Astrocyte (in vitro differentiated cells and primary cell): ENCODE results near the gene DHRS7B. TPM values are rescaled to one million over a fixed set of nuclear protein-coding genes. Genes with fewer than 3 reads are reported as not detected.

ENCODE experiments used
- DNase-seq: peaks from one replicate; pipeline ENCODE4 v3.0.0-alpha.2; 2010; ENCODE audit warnings: low read depth
- FAIRE-seq: peaks from 2 replicates; lab custom pipeline; 2011; peaks lifted over from hg19 to GRCh38; lab: Jason Lieb, UNC
- H2AFZ ChIP-seq: 2 replicates; pipeline ENCODE4 v1.6.0; 2012; ENCODE audit warnings: low read depth, low read length, inconsistent platforms
- H3K27ac ChIP-seq: 2 replicates; pipeline ENCODE4 v1.5.1; 2011; ENCODE audit warnings: low read depth, low read length, inconsistent platforms
- H3K27me3 ChIP-seq: 2 replicates; pipeline ENCODE4 v1.6.0; 2011; ENCODE audit warnings: low read length, inconsistent platforms; ENCODE audit not compliant: insufficient read depth
- H3K36me3 ChIP-seq: 2 replicates; pipeline ENCODE4 v1.5.1; 2011; ENCODE audit warnings: low read length, inconsistent platforms; ENCODE audit not compliant: insufficient read depth
- H3K4me1 ChIP-seq: 2 replicates; pipeline ENCODE4 v1.5.1; 2011; ENCODE audit warnings: low read length, inconsistent platforms; ENCODE audit not compliant: insufficient read depth
- H3K4me2 ChIP-seq: 2 replicates; pipeline ENCODE4 v1.6.0; 2012; ENCODE audit warnings: low read length, inconsistent platforms
- H3K4me3 ChIP-seq: 2 replicates; pipeline ENCODE4 v1.5.1; 2011; ENCODE audit warnings: low read depth, mild to moderate bottlenecking, low read length, inconsistent platforms; ENCODE audit not compliant: insufficient read depth
- H3K79me2 ChIP-seq: 2 replicates; pipeline ENCODE4 v1.6.0; 2012; ENCODE audit warnings: mild to moderate bottlenecking, low read length, inconsistent platforms; ENCODE audit not compliant: insufficient read depth
- H3K9ac ChIP-seq: 2 replicates; pipeline ENCODE4 v1.6.0; 2012; ENCODE audit warnings: mild to moderate bottlenecking, low read length, inconsistent platforms
- H3K9me3 ChIP-seq: 2 replicates; pipeline ENCODE4 v1.5.1; 2012; ENCODE audit warnings: low read depth, mild to moderate bottlenecking, low read length, inconsistent platforms; ENCODE audit not compliant: insufficient read depth
- H4K20me1 ChIP-seq: 2 replicates; pipeline ENCODE4 v1.6.0; 2012; ENCODE audit warnings: low read length, inconsistent platforms; ENCODE audit not compliant: insufficient read depth
- H3K27ac Mint-ChIP-seq: one replicate; pipeline ENCODE4 v1.8.0; 2021; ENCODE audit warnings: mild to moderate bottlenecking, mixed read lengths; ENCODE audit not compliant: unreplicated experiment
- H3K27me3 Mint-ChIP-seq: one replicate; pipeline ENCODE4 v1.8.0; 2021; ENCODE audit warnings: low read depth, mixed read lengths; ENCODE audit not compliant: unreplicated experiment
- H3K36me3 Mint-ChIP-seq: one replicate; pipeline ENCODE4 v1.8.0; 2021; ENCODE audit warnings: low read depth, mixed read lengths; ENCODE audit not compliant: unreplicated experiment
- H3K4me1 Mint-ChIP-seq: one replicate; pipeline ENCODE4 v1.8.0; 2021; ENCODE audit warnings: low read depth, mixed read lengths; ENCODE audit not compliant: unreplicated experiment
- H3K4me3 Mint-ChIP-seq: one replicate; pipeline ENCODE4 v1.8.0; 2021; ENCODE audit warnings: mild to moderate bottlenecking, moderate library complexity, mixed read lengths; ENCODE audit not compliant: unreplicated experiment
- H3K9me3 Mint-ChIP-seq: one replicate; pipeline ENCODE4 v1.8.0; 2021; ENCODE audit warnings: mild to moderate bottlenecking, mixed read lengths; ENCODE audit not compliant: unreplicated experiment
- CTCF ChIP-seq: IDR thresholded peaks from 2 replicates; pipeline ENCODE4 v1.5.1; 2011; ENCODE audit warnings: low read depth, mild to moderate bottlenecking, inconsistent platforms, low read length, moderate library complexity; ENCODE audit not compliant: insufficient read depth
- EZH2 ChIP-seq: IDR thresholded peaks from 2 replicates; pipeline ENCODE4 v1.6.1; 2012; ENCODE audit warnings: mild to moderate bottlenecking, low read length, inconsistent platforms; ENCODE audit not compliant: insufficient read depth
- total RNA-seq: library from RNA; stranded (reverse); gene quantifications from 2 replicates; pipeline ENCODE4 v1.2.1, GENCODE V29; 2021

DHRS7B gene
- total RNA-seq, 1 donor from 2014 or later, result 15.5 TPM

DNA sequence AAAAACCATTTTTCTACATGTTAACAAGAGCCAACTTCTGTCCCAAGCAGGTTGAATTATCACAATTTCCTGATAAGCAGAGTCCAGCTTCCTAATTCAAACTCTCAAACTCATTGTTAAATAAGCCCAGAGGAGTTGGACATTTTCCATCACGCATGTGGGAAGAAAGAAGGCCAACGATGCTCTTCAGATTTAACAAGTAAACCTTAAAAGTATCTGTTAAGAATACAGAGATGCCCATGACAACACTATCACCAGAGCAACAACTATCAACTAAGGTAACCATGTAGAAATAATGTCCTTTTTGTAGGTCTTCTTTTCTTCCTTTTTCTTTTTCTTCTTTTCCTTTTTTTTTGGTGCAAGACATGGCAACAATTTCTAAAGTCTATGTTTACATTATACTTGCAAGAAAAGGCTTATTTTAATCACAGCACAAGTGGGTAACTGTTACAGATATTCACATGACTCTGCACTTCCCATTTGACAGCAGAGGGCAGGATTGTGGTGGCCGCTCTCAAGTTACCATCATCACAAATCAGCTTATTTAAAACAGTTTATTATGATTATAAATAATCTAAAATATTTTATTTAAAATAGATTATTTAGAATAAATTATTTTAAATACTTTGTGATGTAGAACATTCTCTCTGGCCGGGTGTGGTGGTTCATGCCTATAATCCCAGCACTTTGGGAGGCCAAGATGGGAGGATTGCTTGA, 35.7 kb upstream of the DHRS7B start:
- Histone ChIP-seq H3K36me3 (no peaks in the 10 kb centered on the region), H3K4me1 (no peaks in the 10 kb centered on the region), H3K4me2 (no peak overlapping the region), H2AFZ (no peak overlapping the region), H3K79me2 (no peaks in the 10 kb centered on the region), H3K27me3 (no peaks in the 10 kb centered on the region), H3K9ac (no peak overlapping the region), H3K9me3 (no peaks in the 10 kb centered on the region), H4K20me1 (no peaks in the 10 kb centered on the region), H3K27ac (no peak overlapping the region), H3K4me3 (no peak overlapping the region)
- H3K9me3 Mint-ChIP-seq, result no peaks in the 10 kb centered on the region
- no peak for DNase-seq
- FAIRE-seq, result peak; percentile 26
- H3K27ac Mint-ChIP-seq, result no peak overlapping the region
- H3K4me1 Mint-ChIP-seq, result no peaks in the 10 kb centered on the region
- H3K36me3 Mint-ChIP-seq, result no peaks in the 10 kb centered on the region
- H3K27me3 Mint-ChIP-seq, result no peaks in the 10 kb centered on the region
- no peak for TF ChIP-seq CTCF
- TF ChIP-seq EZH2, result no peak
- H3K4me3 Mint-ChIP-seq, result no peak overlapping the region

DNA sequence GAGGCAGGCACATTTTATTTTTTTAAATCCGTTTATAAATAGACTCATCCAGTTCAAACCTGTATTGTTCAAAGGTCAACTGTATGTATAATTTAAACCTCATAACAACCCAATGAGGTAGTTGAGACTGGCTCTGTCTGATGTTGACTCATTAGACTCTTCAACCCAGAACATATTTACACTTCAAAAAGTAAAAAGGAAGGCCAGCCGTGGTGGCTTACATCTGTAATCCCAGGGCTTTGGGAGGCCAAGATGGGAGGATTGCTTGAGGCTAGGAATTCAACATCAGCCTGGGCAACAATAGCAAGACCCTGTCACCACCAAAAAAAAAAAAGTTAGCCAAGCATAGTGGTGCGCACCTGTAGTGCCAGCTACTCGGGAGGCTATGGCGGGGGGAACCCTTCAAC, 32.5 kb upstream of the DHRS7B start:
- H3K27ac ChIP-seq, result no peak overlapping the region
- no peak overlapping the region for H3K27ac Mint-ChIP-seq
- no peak overlapping the region for H3K4me3 Mint-ChIP-seq
- FAIRE-seq, result no peak
- H3K36me3 ChIP-seq, result no peaks in the 10 kb centered on the region
- H2AFZ ChIP-seq, result no peak overlapping the region
- H3K36me3 Mint-ChIP-seq, result no peaks in the 10 kb centered on the region
- TF ChIP-seq EZH2 (no peak), CTCF (no peak)
- H3K79me2 ChIP-seq, result no peaks in the 10 kb centered on the region
- H3K27me3 Mint-ChIP-seq, result no peaks in the 10 kb centered on the region
- H4K20me1 ChIP-seq, result no peaks in the 10 kb centered on the region
- H3K9ac ChIP-seq, result no peak overlapping the region
- no peaks in the 10 kb centered on the region for H3K4me1 ChIP-seq
- H3K27me3 ChIP-seq, result no peaks in the 10 kb centered on the region
- H3K4me3 ChIP-seq, result no peak overlapping the region
- no peak for DNase-seq
- no peaks in the 10 kb centered on the region for H3K9me3 Mint-ChIP-seq
- no peaks in the 10 kb centered on the region for H3K4me1 Mint-ChIP-seq
- H3K9me3 ChIP-seq, result no peaks in the 10 kb centered on the region
- H3K4me2 ChIP-seq, result no peak overlapping the region

GRCh38 chr17:21095735-21096134, 31.0 kb upstream of the DHRS7B start:
- FAIRE-seq, result no peak
- TF ChIP-seq EZH2 (no peak), CTCF (no peak)
- DNase-seq, result no peak
- no peaks in the 10 kb centered on the region for H4K20me1 ChIP-seq
- H3K4me1 ChIP-seq, result peaks cover 4% of the 10 kb centered on the region
- Mint-ChIP-seq H3K27ac (no peak overlapping the region), H3K4me1 (no peaks in the 10 kb centered on the region), H3K36me3 (no peaks in the 10 kb centered on the region), H3K4me3 (no peak overlapping the region), H3K9me3 (no peaks in the 10 kb centered on the region), H3K27me3 (no peaks in the 10 kb centered on the region)
- H3K4me3 ChIP-seq, result no peak overlapping the region
- H3K9ac ChIP-seq, result no peak overlapping the region
- no peak overlapping the region for H3K27ac ChIP-seq
- H3K27me3 ChIP-seq, result no peaks in the 10 kb centered on the region
- H2AFZ ChIP-seq, result no peak overlapping the region
- no peaks in the 10 kb centered on the region for H3K36me3 ChIP-seq
- H3K4me2 ChIP-seq, result no peak overlapping the region
- no peaks in the 10 kb centered on the region for H3K9me3 ChIP-seq
- no peaks in the 10 kb centered on the region for H3K79me2 ChIP-seq
